Adrenal gland (tissue), 12 donors: Measurements from ENCODE around the gene LRP1B. TPM values are rescaled to one million over a fixed set of nuclear protein-coding genes. Genes with fewer than 3 reads are reported as not detected.
"Not testable (repeated sequence)": the region's sequence is repeated elsewhere in the genome, so short reads cannot be mapped to it uniquely, and the experiment has no call there.

Source experiments
- DNase-seq, 7 donors: peaks; one replicate each; pipeline ENCODE4 v3.0.0-alpha.2; 2019 to 2020
- H3K27ac ChIP-seq, 5 donors: fragments of 200-600 bp; sonication (generic) in 4 of 5; 1 replicate in 3 of 5; 2 replicates in 2 of 5; pipeline versions ENCODE4 v1.5.1 to v1.8.0; 2016 to 2020; ENCODE audit warnings: mild to moderate bottlenecking in 1 of 5
- H3K27me3 ChIP-seq: fragments of 200-600 bp; 2 replicates; pipeline ENCODE4 v1.8.0; 2021
- H3K36me3 ChIP-seq, 2 donors: fragments of 200-600 bp; replicated peaks in 1 of 2; 1 replicate in 1 of 2; 2 replicates in 1 of 2; pipeline versions ENCODE4 v1.5.1 to v1.8.0; 2018 to 2022
- H3K4me1 ChIP-seq, 2 donors: fragments of 200-600 bp; replicated peaks in 1 of 2; 1 replicate in 1 of 2; 2 replicates in 1 of 2; pipeline versions ENCODE4 v1.5.1 to v1.8.0; 2018 to 2021
- H3K4me3 ChIP-seq, 4 donors: fragments of 200-600 bp; sonication (generic) in 3 of 4; one replicate each; pipeline ENCODE4 v1.5.1; 2016 to 2018
- H3K9me3 ChIP-seq, 3 donors: fragments of 200-600 bp; sonication (generic) in 1 of 3; replicated peaks in 1 of 3; 1 replicate in 2 of 3; 2 replicates in 1 of 3; pipeline versions ENCODE4 v1.5.1 to v1.8.0; 2016 to 2021
- POLR2A ChIP-seq, 2 donors: fragments of 450-650 bp; IDR thresholded peaks; one replicate each; pipeline ENCODE4 v1.6.1; 2017; ENCODE audit warnings: antibody characterized with exemption in 2 of 2, mild to moderate bottlenecking in 2 of 2, moderate library complexity in 1 of 2
- WGBS, 4 donors: extraction: QIAGEN DNeasy Blood & Tissue Kit in 2 of 4; methylation state at CpG; one replicate each; pipeline versions ENCODE4 v1.1.5 to v1.1.7; 2013 to 2017; 5-methylcytosine and 5-hydroxymethylcytosine counted together
- intact Hi-C, 2 donors: fragments of 100-400 bp; cut with DNase I; formaldehyde crosslinking; loops; one replicate each; pipeline versions ENCODE4 v1.14.1 to v1.15.0; 2022 to 2023
- polyA plus RNA-seq, 3 donors: library from polyadenylated mRNA; stranded (reverse); fragments of 200-250 nt in 2 of 3; fragments of 350-450 nt in 1 of 3; fragmentation: Illumina TruSeq in 1 of 3; extraction: RNeasy Lipid Tissue Mini Kit (QIAGEN cat#74804) in 1 of 3; gene quantifications; one replicate each; pipeline ENCODE4 v1.2.3, GENCODE V29; 2013 to 2014
- total RNA-seq, 9 donors: library from RNA; depleted of rRNA in 4 of 9; stranded (reverse); fragments of >200 nt in 4 of 9; fragments of 120-200 nt in 1 of 9; fragmentation: NEBNext Ultra II Directional in 1 of 9; extraction: Animal tissue kit (Norgen Biotek cat#: 25700) in 1 of 9; gene quantifications; one replicate each; pipeline versions ENCODE4 v1.1.0 to v1.2.4, GENCODE V29; 2013 to 2023
- TF ChIP-seq, protein P1 (sequence below), 6 experiments: fragments of 450-650 bp in 4 of 6; fragments of 200-600 bp in 2 of 6; sonication (generic) in 1 of 6; IDR thresholded peaks; 1 replicate in 5 of 6; 2 replicates in 1 of 6; pipeline versions ENCODE4 v1.5.1 to v1.8.0; 2016 to 2021; ENCODE audit warnings: antibody characterized with exemption in 6 of 6, mild to moderate bottlenecking in 2 of 6, moderate library complexity in 1 of 6
- donor health status: healthy with polysubstance abuse.
- donor health status: Bipolar disorder and iron deficiency.
- donor health status: DM: yes; HTN: yes; CAD: no.
- donor health status: DM: no; HTN: no; CAD: no.
- donor health status: DM: no; HTN: no; CAD: no.
- donor health status: DM: yes; HTN: yes; CAD: no.

LRP1B gene
- total and polyA plus RNA-seq, 12 donors = 0.84 to 5.4 (median 2.1) TPM

DNA sequence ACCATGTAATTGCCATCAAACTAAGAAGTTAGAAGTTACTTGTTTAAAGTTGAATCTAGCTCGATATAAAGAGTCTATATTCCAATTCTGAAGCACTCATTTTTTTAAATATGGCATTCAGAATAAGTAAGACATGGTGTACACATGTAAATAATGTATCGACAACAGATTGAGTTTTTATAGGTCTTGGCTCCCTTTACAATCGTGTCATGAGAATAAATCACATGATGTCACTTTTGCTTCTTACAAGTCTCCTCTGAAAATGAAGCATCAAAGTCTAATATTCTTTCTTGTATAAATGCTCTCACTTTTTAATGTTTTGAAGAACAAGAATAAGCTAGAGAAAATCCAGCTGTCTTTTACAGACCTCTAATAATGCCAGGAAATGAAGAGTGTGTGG lies 33.1 kb downstream of the LRP1B start:
- WGBS, 4 donors = 71 to 76% (median 74%) methylated on average over 3 of the region's 3 CpGs
- Histone ChIP-seq H3K27me3 (no peaks in the 10 kb centered on the region), H3K4me1 (no peaks in the 10 kb centered on the region), H3K36me3 (no peaks in the 10 kb centered on the region), H3K9me3 (no peaks in the 10 kb centered on the region), H3K4me3 (no peak overlapping the region), H3K27ac (no peak overlapping the region)
- DNase-seq = no peak
- no peak for TF ChIP-seq POLR2A (IDR thresholded peaks at IDR 0.05)
- TF ChIP-seq, protein P1, sequence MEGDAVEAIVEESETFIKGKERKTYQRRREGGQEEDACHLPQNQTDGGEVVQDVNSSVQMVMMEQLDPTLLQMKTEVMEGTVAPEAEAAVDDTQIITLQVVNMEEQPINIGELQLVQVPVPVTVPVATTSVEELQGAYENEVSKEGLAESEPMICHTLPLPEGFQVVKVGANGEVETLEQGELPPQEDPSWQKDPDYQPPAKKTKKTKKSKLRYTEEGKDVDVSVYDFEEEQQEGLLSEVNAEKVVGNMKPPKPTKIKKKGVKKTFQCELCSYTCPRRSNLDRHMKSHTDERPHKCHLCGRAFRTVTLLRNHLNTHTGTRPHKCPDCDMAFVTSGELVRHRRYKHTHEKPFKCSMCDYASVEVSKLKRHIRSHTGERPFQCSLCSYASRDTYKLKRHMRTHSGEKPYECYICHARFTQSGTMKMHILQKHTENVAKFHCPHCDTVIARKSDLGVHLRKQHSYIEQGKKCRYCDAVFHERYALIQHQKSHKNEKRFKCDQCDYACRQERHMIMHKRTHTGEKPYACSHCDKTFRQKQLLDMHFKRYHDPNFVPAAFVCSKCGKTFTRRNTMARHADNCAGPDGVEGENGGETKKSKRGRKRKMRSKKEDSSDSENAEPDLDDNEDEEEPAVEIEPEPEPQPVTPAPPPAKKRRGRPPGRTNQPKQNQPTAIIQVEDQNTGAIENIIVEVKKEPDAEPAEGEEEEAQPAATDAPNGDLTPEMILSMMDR (IDR thresholded peaks at IDR 0.05) = no peak
- intact Hi-C loops = no loop called here

DNA sequence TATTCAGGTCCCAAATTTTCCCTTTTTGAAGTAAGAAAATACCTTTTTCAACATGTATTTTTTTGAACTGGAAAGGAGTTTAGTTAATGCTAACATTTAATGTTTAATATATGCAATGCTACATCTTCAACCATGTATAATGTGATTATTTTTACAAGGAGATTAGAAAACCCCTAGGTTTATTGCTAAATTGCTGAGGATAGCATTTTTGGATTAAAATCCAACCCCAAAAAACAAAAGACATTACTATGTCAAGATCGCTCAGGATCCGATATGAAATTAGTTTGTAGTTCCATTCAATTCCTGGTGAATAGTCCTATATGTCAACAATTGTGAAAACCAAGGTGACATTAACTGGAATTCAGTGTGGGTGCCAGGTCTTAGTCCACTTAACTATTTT lies 35.2 kb downstream of the LRP1B start:
- H3K9me3 ChIP-seq = no peaks in the 10 kb centered on the region
- no peaks in the 10 kb centered on the region for H3K36me3 ChIP-seq
- H3K27me3 ChIP-seq = no peaks in the 10 kb centered on the region
- no peak overlapping the region for H3K27ac ChIP-seq
- intact Hi-C loops = no loop called here
- H3K4me3 ChIP-seq = no peak overlapping the region
- TF ChIP-seq POLR2A (IDR thresholded peaks at IDR 0.05) = no peak
- TF ChIP-seq, protein P1 (IDR thresholded peaks at IDR 0.05) = no peak
- DNase-seq = no peak
- 90 to 100% (median 96%) methylated on average over 2 of the region's 2 CpGs for WGBS, 4 donors
- no peaks in the 10 kb centered on the region for H3K4me1 ChIP-seq

GRCh38 chr2:142094233-142094632 lies 36.6 kb downstream of the LRP1B start:
- TF ChIP-seq POLR2A (IDR thresholded peaks at IDR 0.05) = no peak
- TF ChIP-seq, protein P1 (IDR thresholded peaks at IDR 0.05) = no peak
- Histone ChIP-seq H3K27ac (no peak overlapping the region), H3K36me3 (no peaks in the 10 kb centered on the region), H3K4me1 (no peaks in the 10 kb centered on the region), H3K9me3 (no peaks in the 10 kb centered on the region), H3K27me3 (no peaks in the 10 kb centered on the region), H3K4me3 (no peak overlapping the region)
- no peak for DNase-seq
- WGBS, 4 donors = 79 to 85% (median 83%) methylated on average over 2 of the region's 2 CpGs
- intact Hi-C loops = no loop called here

DNA sequence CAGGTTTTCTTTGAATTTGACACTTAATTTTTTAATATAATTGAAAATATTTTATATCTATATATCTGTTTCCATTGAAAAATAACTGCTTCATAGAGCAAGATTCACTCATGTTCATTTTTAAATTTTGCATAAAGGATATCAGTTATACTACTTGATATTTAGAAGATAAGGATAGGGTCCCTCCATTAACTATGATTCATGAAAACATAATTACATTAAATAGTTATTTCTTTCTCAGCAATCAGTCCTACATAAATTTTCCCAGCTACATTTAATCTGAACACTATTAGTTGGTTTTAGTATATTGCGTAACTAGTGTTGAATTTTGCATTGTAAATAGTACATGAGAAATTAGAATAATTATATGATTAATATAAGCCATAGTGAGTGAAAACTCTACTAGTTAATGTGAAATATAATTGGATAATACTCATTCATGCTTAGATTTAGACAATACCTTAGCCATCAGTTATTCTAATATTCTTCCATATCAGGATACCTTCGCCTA lies 42.7 kb downstream of the LRP1B start:
- Histone ChIP-seq H3K4me3 (no peak overlapping the region), H3K36me3 (no peaks in the 10 kb centered on the region), H3K27ac (no peak overlapping the region), H3K4me1 (no peaks in the 10 kb centered on the region), H3K9me3 (no peaks in the 10 kb centered on the region), H3K27me3 (no peaks in the 10 kb centered on the region)
- TF ChIP-seq, protein P1 (IDR thresholded peaks at IDR 0.05) = no peak
- no peak for TF ChIP-seq POLR2A (IDR thresholded peaks at IDR 0.05)
- 93 to 98% (median 94%) methylated on average over 2 of the region's 2 CpGs for WGBS, 4 donors
- DNase-seq = no peak
- intact Hi-C loops = no loop called here

- H3K36me3 ChIP-seq, DNase-seq, H3K4me1 ChIP-seq, H3K9me3 ChIP-seq, H3K27me3 ChIP-seq, H3K27ac ChIP-seq, intact Hi-C loops, H3K4me3 ChIP-seq: not testable (repeated sequence)
- WGBS, 4 donors = 46 to 59% (median 48%) methylated on average over 2 of the region's 2 CpGs
These were observed 43.2 kb downstream of the LRP1B start for GRCh38 chr2:142087585-142087984.
